ENCODE measurements around the gene ZBTB7B.

DNA sequence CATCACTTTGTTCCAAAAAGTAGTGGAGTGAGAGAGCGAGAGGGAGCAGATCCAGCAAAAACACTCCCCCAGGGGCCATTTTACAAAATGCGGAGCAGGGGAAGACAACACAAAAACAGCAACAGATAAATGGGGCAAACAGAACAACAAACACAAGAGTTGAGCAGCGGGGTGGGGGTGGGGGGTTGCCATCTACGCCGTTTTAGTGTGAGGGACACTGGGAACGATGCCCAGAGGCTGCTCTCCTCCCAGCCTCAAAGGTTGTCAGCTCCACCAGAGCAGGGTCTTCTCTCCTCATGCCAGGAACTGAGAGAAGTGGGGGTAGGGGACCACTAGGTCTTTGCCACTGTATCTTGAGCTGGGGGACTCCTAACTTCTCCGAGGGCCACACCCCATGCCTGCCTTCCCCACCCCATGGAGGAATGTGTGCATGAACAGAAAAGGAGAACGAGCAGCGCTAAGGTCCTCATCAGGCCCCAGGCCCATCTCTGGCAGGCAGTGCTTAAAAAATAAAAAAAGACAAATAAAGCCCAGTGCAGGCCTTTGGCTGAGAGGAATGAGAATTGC lies 45.4 kb upstream of the ZBTB7B start:
- no peak for TF ChIP-seq CTCF (tag by site-specific recombination; IDR thresholded peaks at IDR 0.05)
- no peak for TF ChIP-seq PRDM10 (tag by site-specific recombination; IDR thresholded peaks at IDR 0.05)
- TF ChIP-seq REST (tag by site-specific recombination; IDR thresholded peaks at IDR 0.05) = no peak
- no peak for TF ChIP-seq ZNF692 (tag by site-specific recombination; IDR thresholded peaks at IDR 0.05)
- TF ChIP-seq, protein P1, sequence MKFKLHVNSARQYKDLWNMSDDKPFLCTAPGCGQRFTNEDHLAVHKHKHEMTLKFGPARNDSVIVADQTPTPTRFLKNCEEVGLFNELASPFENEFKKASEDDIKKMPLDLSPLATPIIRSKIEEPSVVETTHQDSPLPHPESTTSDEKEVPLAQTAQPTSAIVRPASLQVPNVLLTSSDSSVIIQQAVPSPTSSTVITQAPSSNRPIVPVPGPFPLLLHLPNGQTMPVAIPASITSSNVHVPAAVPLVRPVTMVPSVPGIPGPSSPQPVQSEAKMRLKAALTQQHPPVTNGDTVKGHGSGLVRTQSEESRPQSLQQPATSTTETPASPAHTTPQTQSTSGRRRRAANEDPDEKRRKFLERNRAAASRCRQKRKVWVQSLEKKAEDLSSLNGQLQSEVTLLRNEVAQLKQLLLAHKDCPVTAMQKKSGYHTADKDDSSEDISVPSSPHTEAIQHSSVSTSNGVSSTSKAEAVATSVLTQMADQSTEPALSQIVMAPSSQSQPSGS (tag by site-specific recombination; IDR thresholded peaks at IDR 0.05; ENCODE audit: low read depth) = no peak
- no peak for TF ChIP-seq REPIN1 (tag by site-specific recombination; IDR thresholded peaks at IDR 0.05; ENCODE audit: low read depth)
- no peak for TF ChIP-seq YY1 (tag by site-specific recombination; IDR thresholded peaks at IDR 0.05)
- TF ChIP-seq, protein P2, sequence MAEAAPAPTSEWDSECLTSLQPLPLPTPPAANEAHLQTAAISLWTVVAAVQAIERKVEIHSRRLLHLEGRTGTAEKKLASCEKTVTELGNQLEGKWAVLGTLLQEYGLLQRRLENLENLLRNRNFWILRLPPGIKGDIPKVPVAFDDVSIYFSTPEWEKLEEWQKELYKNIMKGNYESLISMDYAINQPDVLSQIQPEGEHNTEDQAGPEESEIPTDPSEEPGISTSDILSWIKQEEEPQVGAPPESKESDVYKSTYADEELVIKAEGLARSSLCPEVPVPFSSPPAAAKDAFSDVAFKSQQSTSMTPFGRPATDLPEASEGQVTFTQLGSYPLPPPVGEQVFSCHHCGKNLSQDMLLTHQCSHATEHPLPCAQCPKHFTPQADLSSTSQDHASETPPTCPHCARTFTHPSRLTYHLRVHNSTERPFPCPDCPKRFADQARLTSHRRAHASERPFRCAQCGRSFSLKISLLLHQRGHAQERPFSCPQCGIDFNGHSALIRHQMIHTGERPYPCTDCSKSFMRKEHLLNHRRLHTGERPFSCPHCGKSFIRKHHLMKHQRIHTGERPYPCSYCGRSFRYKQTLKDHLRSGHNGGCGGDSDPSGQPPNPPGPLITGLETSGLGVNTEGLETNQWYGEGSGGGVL (tag by site-specific recombination; IDR thresholded peaks at IDR 0.05) = no peak
- no peak for TF ChIP-seq ZNF223 (tag by site-specific recombination; IDR thresholded peaks at IDR 0.05)
- TF ChIP-seq ZNF639 (tag by site-specific recombination; IDR thresholded peaks at IDR 0.05) = no peak

Data from HEK293 (cell line).